Fibroblast of mammary gland (primary cell): ENCODE measurements around the gene PNMA6E.
A peak's percentile ranks its signal among the peaks of the same experiment; 100 is the strongest.

Experiments
- DNase-seq: peaks from one replicate; pipeline ENCODE4 v3.0.0-alpha.2; 2010; ENCODE audit warnings: low read depth
- H3K4me3 ChIP-seq: 2 replicates; pipeline ENCODE4 v1.5.1; 2011; ENCODE audit warnings: low read depth, mild to moderate bottlenecking, low read length, moderate library complexity; ENCODE audit not compliant: control insufficient read depth
- CTCF ChIP-seq: conservative IDR thresholded peaks from 2 replicates; pipeline ENCODE4 v1.5.1; 2011; ENCODE audit warnings: low read depth, low read length, inconsistent platforms; ENCODE audit not compliant: control insufficient read depth, insufficient read depth

The PNMA6E gene

GRCh38 chrX:153400146-153401132, 711 bp downstream of the PNMA6E start:
- peak; percentile 73 for TF ChIP-seq CTCF
- DNase-seq = peak; percentile 20
- no peak overlapping the region for H3K4me3 ChIP-seq

GRCh38 chrX:153398275-153398960, 2.7 kb downstream of the PNMA6E start:
- no peak for TF ChIP-seq CTCF
- DNase-seq = no peak
- H3K4me3 ChIP-seq = no peak overlapping the region

- no peak for TF ChIP-seq CTCF
- DNase-seq = no peak
- no peak overlapping the region for H3K4me3 ChIP-seq
Observed at GRCh38 chrX:153397256-153397960, 3.7 kb downstream of the PNMA6E start.

GRCh38 chrX:153396320-153397195, 4.6 kb downstream of the PNMA6E start:
- DNase-seq = no peak
- no peak for TF ChIP-seq CTCF
- no peak overlapping the region for H3K4me3 ChIP-seq

GRCh38 chrX:153395613-153396319, 5.4 kb downstream of the PNMA6E start:
- DNase-seq = no peak
- H3K4me3 ChIP-seq = no peak overlapping the region
- TF ChIP-seq CTCF = no peak
